OCI-LY7 (cell line): ENCODE data around the gene CDH12. TPM values are rescaled to one million over a fixed set of nuclear protein-coding genes. Genes with fewer than 3 reads are reported as not detected.

Experiments used
- BruUV-seq: library from RNA; stranded (reverse); fragments of 400-500 nt; replicated peaks from 2 replicates; lab custom pipeline; 2021; lab: Mats Ljungman, UMichigan
- CTCF ChIA-PET: fragments of 300-600 bp; sonication (Branson Sonifier 250); formaldehyde crosslinking; loops from one replicate; lab custom pipeline; 2022; ENCODE audit warnings: antibody characterized with exemption; ENCODE audit not compliant: unreplicated experiment; lab: Charles Lee
- POLR2A ChIA-PET: fragments of 300-600 bp; sonication (Branson Sonifier 250); formaldehyde crosslinking; loops from one replicate; lab custom pipeline; 2022; ENCODE audit warnings: antibody characterized with exemption; lab: Charles Lee
- DNase-seq: peaks from one replicate; pipeline ENCODE4 v3.0.0-alpha.2; 2015; ENCODE audit warnings: low spot score
- H2AFZ ChIP-seq: fragments of 200-600 bp; sonication (generic), shearing (Covaris generic); 2 replicates; pipeline ENCODE4 v1.6.1; 2014; ENCODE audit warnings: mild to moderate bottlenecking, antibody characterized with exemption, low read length, moderate library complexity
- H3K27ac ChIP-seq: fragments of 200-600 bp; sonication (generic); 2 replicates; pipeline ENCODE4 v1.5.1; 2014; ENCODE audit warnings: mixed run types, low read depth, mild to moderate bottlenecking, moderate library complexity, low read length, inconsistent platforms; ENCODE audit not compliant: poor library complexity, severe bottlenecking
- H3K36me3 ChIP-seq: fragments of 200-600 bp; sonication (generic); 2 replicates; pipeline ENCODE4 v1.6.1; 2014; ENCODE audit warnings: mild to moderate bottlenecking, antibody characterized with exemption, low read length, moderate library complexity, mixed read lengths; ENCODE audit not compliant: insufficient read depth
- H3K4me1 ChIP-seq: fragments of 200-600 bp; sonication (generic); 2 replicates; pipeline ENCODE4 v1.5.1; 2014; ENCODE audit warnings: mild to moderate bottlenecking, low read length; ENCODE audit not compliant: insufficient read depth, poor library complexity, severe bottlenecking
- H3K4me2 ChIP-seq: fragments of 200-600 bp; sonication (generic); 2 replicates; pipeline ENCODE4 v1.6.1; 2014; ENCODE audit warnings: mild to moderate bottlenecking, low read length
- H3K4me3 ChIP-seq: fragments of 200-600 bp; sonication (generic); 2 replicates; pipeline ENCODE4 v1.5.1; 2014; ENCODE audit warnings: mild to moderate bottlenecking, low read depth, low read length; ENCODE audit not compliant: poor library complexity, severe bottlenecking
- H3K79me2 ChIP-seq: fragments of 200-600 bp; sonication (generic); 2 replicates; pipeline ENCODE4 v1.6.1; 2016; ENCODE audit warnings: low read depth, mild to moderate bottlenecking, low read length, moderate library complexity, mixed read lengths; ENCODE audit not compliant: insufficient read depth
- H3K9me2 ChIP-seq: fragments of 200-600 bp; sonication (generic); 2 replicates; pipeline ENCODE4 v1.6.1; 2016; ENCODE audit warnings: mild to moderate bottlenecking, low read length, mixed read lengths; ENCODE audit not compliant: insufficient read depth
- H3K9me3 ChIP-seq: fragments of 200-600 bp; sonication (generic); 2 replicates; pipeline ENCODE4 v1.6.1; 2014; ENCODE audit warnings: mild to moderate bottlenecking, mixed run types, low read length, mixed read lengths
- H4K20me1 ChIP-seq: fragments of 200-600 bp; sonication (generic); 2 replicates; pipeline ENCODE4 v1.6.1; 2014; ENCODE audit warnings: mild to moderate bottlenecking, antibody characterized with exemption, low read length, moderate library complexity, mixed read lengths; ENCODE audit not compliant: insufficient read depth
- CTCF ChIP-seq: fragments of 200-600 bp; sonication (generic); conservative IDR thresholded peaks from 2 replicates; pipeline ENCODE4 v1.5.1; 2014; ENCODE audit warnings: mild to moderate bottlenecking, antibody characterized with exemption, low read length, moderate library complexity, mixed read lengths
- EZH2phosphoT487 ChIP-seq: fragments of 200-600 bp; sonication (generic); IDR thresholded peaks from 2 replicates; pipeline ENCODE4 v1.6.1; 2018; ENCODE audit warnings: low read depth, borderline replicate concordance, mild to moderate bottlenecking, mixed run types, antibody characterized with exemption, low read length, moderate library complexity, mixed read lengths
- intact Hi-C: fragments of 100-400 bp; cut with micrococcal nuclease; formaldehyde crosslinking; loops from one replicate; pipeline ENCODE4 v1.10.0; 2022; ENCODE audit not compliant: unreplicated experiment
- total RNA-seq, 2 experiments: library from RNA; depleted of rRNA in 1 of 2; stranded (reverse); fragments of >200 nt in 1 of 2; shearing (Covaris generic) in 1 of 2; gene quantifications; 2 replicates each; pipeline ENCODE4 v1.2.3, GENCODE V29; 2014 to 2022

Gene CDH12
- total RNA-seq, 2 experiments from 2014 or later: not detected

DNA sequence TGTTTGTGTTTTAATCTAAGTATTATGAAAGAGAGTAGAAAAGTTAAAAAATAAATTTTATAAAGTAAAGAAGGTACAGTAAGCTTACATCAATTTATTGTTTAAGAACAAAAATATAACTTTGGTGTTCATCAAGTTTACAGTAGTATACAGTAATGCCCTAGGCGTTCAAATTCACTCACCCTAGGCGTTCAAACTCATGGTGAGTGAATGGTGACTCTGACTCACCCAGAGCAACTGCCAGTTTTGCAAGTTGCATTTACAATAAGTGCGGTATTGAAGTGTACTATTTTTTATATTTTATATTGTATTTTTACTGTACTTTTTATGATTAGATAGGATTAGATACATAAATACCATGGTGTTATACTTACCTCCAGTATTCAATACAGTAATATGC, 421.3 kb downstream of the CDH12 start:
- no TSS peak for BruUV-seq
- ChIA-PET POLR2A (interaction anchor here (0.6 kb wide), 2 partner anchors 29 to 1786 kb away, joined by 4 to 5 read pairs; no protein-coding TSS in a partner anchor), CTCF (no interaction called here)
- Histone ChIP-seq H3K9me2 (no peaks in the 10 kb centered on the region), H3K27ac (no peak overlapping the region), H3K9me3 (no peaks in the 10 kb centered on the region), H4K20me1 (no peaks in the 10 kb centered on the region), H2AFZ (no peak overlapping the region), H3K36me3 (no peaks in the 10 kb centered on the region), H3K4me1 (no peaks in the 10 kb centered on the region), H3K4me2 (no peak overlapping the region), H3K4me3 (no peak overlapping the region), H3K79me2 (no peaks in the 10 kb centered on the region)
- TF ChIP-seq CTCF (no peak), EZH2phosphoT487 (no peak)
- no peak for DNase-seq
- intact Hi-C loops: no loop called here

- H3K4me1 ChIP-seq: no peaks in the 10 kb centered on the region
- no peaks in the 10 kb centered on the region for H4K20me1 ChIP-seq
- H3K4me2 ChIP-seq: no peak overlapping the region
- ChIA-PET CTCF (no interaction called here), POLR2A (interaction anchor here (0.6 kb wide), 1 partner anchor 1787 kb away, joined by 5 read pairs; no protein-coding TSS in a partner anchor)
- H3K79me2 ChIP-seq: no peaks in the 10 kb centered on the region
- no peaks in the 10 kb centered on the region for H3K9me3 ChIP-seq
- intact Hi-C loops: no loop called here
- DNase-seq: no peak
- no peaks in the 10 kb centered on the region for H3K36me3 ChIP-seq
- no peaks in the 10 kb centered on the region for H3K9me2 ChIP-seq
- no peak overlapping the region for H2AFZ ChIP-seq
- no peak overlapping the region for H3K4me3 ChIP-seq
- no TSS peak for BruUV-seq
- H3K27ac ChIP-seq: no peak overlapping the region
- TF ChIP-seq EZH2phosphoT487: no peak
- no peak for TF ChIP-seq CTCF
Measured at GRCh38 chr5:22431406-22431805, 421.7 kb downstream of the CDH12 start.

DNA sequence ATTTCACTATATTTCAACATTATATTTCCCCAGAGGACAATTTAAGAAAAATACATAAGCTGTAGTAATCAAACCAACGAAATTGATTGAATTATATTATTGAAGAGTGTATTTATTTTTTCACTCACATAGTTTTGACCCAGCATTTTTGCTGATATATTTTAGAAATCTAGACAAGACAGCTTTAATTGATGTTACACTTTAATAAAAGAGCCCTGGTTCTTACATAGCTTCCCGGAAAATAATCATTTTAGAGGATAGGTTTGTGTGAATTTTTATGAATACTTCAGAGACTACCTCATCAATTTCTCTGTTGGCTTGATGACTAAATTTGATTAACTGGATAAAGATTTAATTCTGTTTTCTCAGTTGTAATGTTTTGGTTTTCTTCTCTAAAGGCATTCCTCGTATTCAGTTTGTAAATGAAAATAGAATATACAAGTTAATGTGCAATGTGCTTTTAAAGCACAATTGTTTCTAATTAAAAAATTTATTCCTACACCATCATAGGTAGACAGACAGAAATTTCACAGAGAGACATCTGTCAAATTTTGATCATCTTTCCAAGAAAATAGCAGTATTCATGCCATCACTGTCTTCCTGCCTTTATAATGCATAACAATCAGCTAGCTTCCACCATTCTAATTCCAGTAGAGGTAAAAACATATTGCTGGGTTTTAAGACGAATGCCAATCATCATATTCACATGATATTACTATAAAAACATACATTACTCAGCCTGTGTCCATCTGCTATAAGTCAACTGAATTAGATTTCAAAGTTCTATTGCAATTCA, 441.4 kb downstream of the CDH12 start:
- Histone ChIP-seq H3K36me3 (no peaks in the 10 kb centered on the region), H3K79me2 (no peaks in the 10 kb centered on the region), H3K9me3 (no peaks in the 10 kb centered on the region), H3K4me1 (no peaks in the 10 kb centered on the region), H2AFZ (no peak overlapping the region), H3K4me3 (no peak overlapping the region), H3K4me2 (no peak overlapping the region), H3K9me2 (no peaks in the 10 kb centered on the region), H3K27ac (no peak overlapping the region), H4K20me1 (no peaks in the 10 kb centered on the region)
- TF ChIP-seq CTCF (no peak), EZH2phosphoT487 (no peak)
- DNase-seq: no peak
- ChIA-PET CTCF (no interaction called here), POLR2A (no interaction called here)
- intact Hi-C loops: no loop called here
- BruUV-seq: no TSS peak
